ENCODE measurements around the gene SSC5D. TPM values are rescaled to one million over a fixed set of nuclear protein-coding genes. Genes with fewer than 3 reads are reported as not detected.

SSC5D gene
- total RNA-seq, 1 experiment from 2014 or later = 1.5 TPM

DNA sequence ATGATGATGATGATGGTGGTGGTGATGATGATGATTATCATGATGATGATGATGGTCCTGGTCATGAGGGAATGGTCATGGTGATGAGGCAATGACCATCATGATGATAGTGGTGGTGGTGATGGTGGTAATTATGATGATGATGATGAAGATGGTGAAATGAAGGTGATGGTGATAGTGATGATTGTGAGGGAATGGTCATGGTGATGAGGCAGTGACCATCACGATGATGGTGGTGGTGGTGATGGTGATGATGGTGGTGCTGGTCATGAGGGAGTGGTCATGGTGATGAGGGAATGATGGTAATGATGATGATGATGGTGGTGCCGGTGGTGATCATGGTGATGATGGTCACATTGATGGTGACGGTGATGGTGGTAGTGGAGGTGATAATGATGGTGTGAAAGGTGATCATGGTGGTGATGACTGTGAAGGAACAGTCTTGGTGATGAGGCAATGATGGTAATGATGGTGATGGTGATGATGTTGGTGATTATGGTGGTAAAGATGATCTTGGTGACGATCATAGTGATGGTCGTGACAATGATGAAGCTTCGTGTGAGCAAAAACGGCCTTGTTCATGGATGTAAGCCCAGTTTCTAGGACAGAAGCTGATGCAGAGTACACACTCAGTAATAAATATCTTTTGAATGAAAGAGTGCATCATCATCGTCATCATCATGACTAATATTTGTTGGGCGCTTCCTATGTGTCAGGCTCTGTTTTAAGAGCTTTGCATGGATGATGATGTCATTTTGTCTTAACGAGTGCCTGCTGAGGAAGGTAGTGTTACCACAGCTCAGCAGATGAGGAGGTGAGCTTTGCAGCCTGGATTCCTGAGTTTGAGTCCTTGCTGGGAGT, 31.4 kb downstream of the SSC5D start:
- Histone ChIP-seq H3K4me1 (ENCODE audit: control insufficient read depth in 1 of 2, insufficient read depth in 2 of 2, low read length in 2 of 2) (peaks cover 4 to 8% of the 10 kb centered on the region in 2 experiments; a peak in 3 of 4 replicates), H3K9me3 (ENCODE audit: control insufficient read depth in 1 of 2, insufficient read depth in 1 of 2, low read depth in 1 of 2, low read length in 2 of 2) (no peaks in the 10 kb centered on the region), H4K20me1 (ENCODE audit: insufficient read depth) (no peaks in the 10 kb centered on the region), H2AFZ (ENCODE audit: low read depth, low read length, poor library complexity, severe bottlenecking) (no peak overlapping the region), H3K9ac (ENCODE audit: low read length) (no peak overlapping the region), H3K27me3 (ENCODE audit: insufficient read depth, low read length) (no peaks in the 10 kb centered on the region), H3K36me3 (ENCODE audit: control insufficient read depth in 1 of 2, insufficient read depth in 2 of 2, low read length in 2 of 2) (no peaks in the 10 kb centered on the region), H3K4me3 (replicated peaks in 1 of 2; ENCODE audit: low read depth in 1 of 2, low read length in 2 of 2) (no peak overlapping the region), H3K9me2 (ENCODE audit: insufficient read depth) (no peaks in the 10 kb centered on the region), H3K4me2 (ENCODE audit: low read length) (no peak overlapping the region), H3K79me2 (ENCODE audit: insufficient read depth, low read length) (no peaks in the 10 kb centered on the region), H3K27ac (ENCODE audit: low read depth, low read length) (no peak overlapping the region)
- ChIA-PET POLR2A (no interaction called here), CTCF (no interaction called here), RAD21 (ENCODE audit: low non-redundant PET in 1 of 2, low total read pairs in 2 of 2, uncharacterized antibody in 2 of 2, unreplicated experiment in 2 of 2) (no interaction called here)
- BruUV-seq (replicated peaks) = no TSS peak
- DNase-seq (ENCODE audit: low read depth, low spot score) (no peak), ATAC-seq (no peak)
- intact Hi-C loops (cut with micrococcal nuclease) = no loop called here
- TF ChIP-seq YY1 (IDR thresholded peaks at IDR 0.05; ENCODE audit: extremely low read depth, insufficient replicate concordance, low read depth, low read length) (no peak), EGR1 (IDR thresholded peaks at IDR 0.05; ENCODE audit: low read depth) (no peak), FOSL1 (IDR thresholded peaks at IDR 0.05; ENCODE audit: low read depth) (no peak), EZH2phosphoT487 (IDR thresholded peaks at IDR 0.05; ENCODE audit: borderline replicate concordance) (no peak), ELF1 (IDR thresholded peaks at IDR 0.05; ENCODE audit: borderline replicate concordance, low read depth) (no peak), SP1 (IDR thresholded peaks at IDR 0.05; ENCODE audit: low read depth) (no peak), CEBPB (IDR thresholded peaks at IDR 0.05; ENCODE audit: low read depth) (no peak), SIN3A (IDR thresholded peaks at IDR 0.05; ENCODE audit: low read depth) (no peak)
- TF ChIP-seq, protein P1, sequence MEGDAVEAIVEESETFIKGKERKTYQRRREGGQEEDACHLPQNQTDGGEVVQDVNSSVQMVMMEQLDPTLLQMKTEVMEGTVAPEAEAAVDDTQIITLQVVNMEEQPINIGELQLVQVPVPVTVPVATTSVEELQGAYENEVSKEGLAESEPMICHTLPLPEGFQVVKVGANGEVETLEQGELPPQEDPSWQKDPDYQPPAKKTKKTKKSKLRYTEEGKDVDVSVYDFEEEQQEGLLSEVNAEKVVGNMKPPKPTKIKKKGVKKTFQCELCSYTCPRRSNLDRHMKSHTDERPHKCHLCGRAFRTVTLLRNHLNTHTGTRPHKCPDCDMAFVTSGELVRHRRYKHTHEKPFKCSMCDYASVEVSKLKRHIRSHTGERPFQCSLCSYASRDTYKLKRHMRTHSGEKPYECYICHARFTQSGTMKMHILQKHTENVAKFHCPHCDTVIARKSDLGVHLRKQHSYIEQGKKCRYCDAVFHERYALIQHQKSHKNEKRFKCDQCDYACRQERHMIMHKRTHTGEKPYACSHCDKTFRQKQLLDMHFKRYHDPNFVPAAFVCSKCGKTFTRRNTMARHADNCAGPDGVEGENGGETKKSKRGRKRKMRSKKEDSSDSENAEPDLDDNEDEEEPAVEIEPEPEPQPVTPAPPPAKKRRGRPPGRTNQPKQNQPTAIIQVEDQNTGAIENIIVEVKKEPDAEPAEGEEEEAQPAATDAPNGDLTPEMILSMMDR (IDR thresholded peaks at IDR 0.05 in 2 of 3, conservative IDR thresholded peaks at IDR 0.05 in 1 of 3; ENCODE audit: borderline replicate concordance in 1 of 3, insufficient read depth in 1 of 3, low read depth in 2 of 3, low read length in 2 of 3) = no peak
- TF ChIP-seq, protein P2, sequence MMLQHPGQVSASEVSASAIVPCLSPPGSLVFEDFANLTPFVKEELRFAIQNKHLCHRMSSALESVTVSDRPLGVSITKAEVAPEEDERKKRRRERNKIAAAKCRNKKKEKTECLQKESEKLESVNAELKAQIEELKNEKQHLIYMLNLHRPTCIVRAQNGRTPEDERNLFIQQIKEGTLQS (IDR thresholded peaks at IDR 0.05) = no peak
- TF ChIP-seq, protein P3, sequence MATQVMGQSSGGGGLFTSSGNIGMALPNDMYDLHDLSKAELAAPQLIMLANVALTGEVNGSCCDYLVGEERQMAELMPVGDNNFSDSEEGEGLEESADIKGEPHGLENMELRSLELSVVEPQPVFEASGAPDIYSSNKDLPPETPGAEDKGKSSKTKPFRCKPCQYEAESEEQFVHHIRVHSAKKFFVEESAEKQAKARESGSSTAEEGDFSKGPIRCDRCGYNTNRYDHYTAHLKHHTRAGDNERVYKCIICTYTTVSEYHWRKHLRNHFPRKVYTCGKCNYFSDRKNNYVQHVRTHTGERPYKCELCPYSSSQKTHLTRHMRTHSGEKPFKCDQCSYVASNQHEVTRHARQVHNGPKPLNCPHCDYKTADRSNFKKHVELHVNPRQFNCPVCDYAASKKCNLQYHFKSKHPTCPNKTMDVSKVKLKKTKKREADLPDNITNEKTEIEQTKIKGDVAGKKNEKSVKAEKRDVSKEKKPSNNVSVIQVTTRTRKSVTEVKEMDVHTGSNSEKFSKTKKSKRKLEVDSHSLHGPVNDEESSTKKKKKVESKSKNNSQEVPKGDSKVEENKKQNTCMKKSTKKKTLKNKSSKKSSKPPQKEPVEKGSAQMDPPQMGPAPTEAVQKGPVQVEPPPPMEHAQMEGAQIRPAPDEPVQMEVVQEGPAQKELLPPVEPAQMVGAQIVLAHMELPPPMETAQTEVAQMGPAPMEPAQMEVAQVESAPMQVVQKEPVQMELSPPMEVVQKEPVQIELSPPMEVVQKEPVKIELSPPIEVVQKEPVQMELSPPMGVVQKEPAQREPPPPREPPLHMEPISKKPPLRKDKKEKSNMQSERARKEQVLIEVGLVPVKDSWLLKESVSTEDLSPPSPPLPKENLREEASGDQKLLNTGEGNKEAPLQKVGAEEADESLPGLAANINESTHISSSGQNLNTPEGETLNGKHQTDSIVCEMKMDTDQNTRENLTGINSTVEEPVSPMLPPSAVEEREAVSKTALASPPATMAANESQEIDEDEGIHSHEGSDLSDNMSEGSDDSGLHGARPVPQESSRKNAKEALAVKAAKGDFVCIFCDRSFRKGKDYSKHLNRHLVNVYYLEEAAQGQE (IDR thresholded peaks at IDR 0.05; ENCODE audit: low read depth) = no peak
- TF ChIP-seq, protein P4, sequence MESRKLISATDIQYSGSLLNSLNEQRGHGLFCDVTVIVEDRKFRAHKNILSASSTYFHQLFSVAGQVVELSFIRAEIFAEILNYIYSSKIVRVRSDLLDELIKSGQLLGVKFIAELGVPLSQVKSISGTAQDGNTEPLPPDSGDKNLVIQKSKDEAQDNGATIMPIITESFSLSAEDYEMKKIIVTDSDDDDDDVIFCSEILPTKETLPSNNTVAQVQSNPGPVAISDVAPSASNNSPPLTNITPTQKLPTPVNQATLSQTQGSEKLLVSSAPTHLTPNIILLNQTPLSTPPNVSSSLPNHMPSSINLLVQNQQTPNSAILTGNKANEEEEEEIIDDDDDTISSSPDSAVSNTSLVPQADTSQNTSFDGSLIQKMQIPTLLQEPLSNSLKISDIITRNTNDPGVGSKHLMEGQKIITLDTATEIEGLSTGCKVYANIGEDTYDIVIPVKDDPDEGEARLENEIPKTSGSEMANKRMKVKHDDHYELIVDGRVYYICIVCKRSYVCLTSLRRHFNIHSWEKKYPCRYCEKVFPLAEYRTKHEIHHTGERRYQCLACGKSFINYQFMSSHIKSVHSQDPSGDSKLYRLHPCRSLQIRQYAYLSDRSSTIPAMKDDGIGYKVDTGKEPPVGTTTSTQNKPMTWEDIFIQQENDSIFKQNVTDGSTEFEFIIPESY (IDR thresholded peaks at IDR 0.05; ENCODE audit: extremely low read depth, insufficient replicate concordance, low read length) = no peak
